ENCODE results near the gene SCGB1A1.

SCGB1A1 gene

GRCh38 chr11:62390722-62391121 is 28.1 kb upstream of the SCGB1A1 start:
- Histone ChIP-seq H3K36me3 (replicated peaks) (peaks cover 4% of the 10 kb centered on the region), H3K9me3 (no peaks in the 10 kb centered on the region), H3K27me3 (ENCODE audit: low read depth) (no peaks in the 10 kb centered on the region), H3K4me1 (no peaks in the 10 kb centered on the region), H3K4me3 (no peak overlapping the region)
- in situ Hi-C loops (cut with MboI; ENCODE audit: low sequenced_read_pairs) = loop anchor here (10.0 kb wide), 1 partner anchor 304 kb away; no protein-coding TSS in a partner anchor
- DNase-seq (ENCODE audit: low spot score in 2 of 2) = no peak

- Histone ChIP-seq H3K4me3 (no peak overlapping the region), H3K9me3 (no peaks in the 10 kb centered on the region), H3K4me1 (no peaks in the 10 kb centered on the region), H3K36me3 (replicated peaks) (peaks cover 4% of the 10 kb centered on the region), H3K27me3 (ENCODE audit: low read depth) (no peaks in the 10 kb centered on the region)
- no peak for DNase-seq (ENCODE audit: low spot score in 2 of 2)
- in situ Hi-C loops (cut with MboI; ENCODE audit: low sequenced_read_pairs) = loop anchor here (10.0 kb wide), 1 partner anchor 303 kb away; no protein-coding TSS in a partner anchor
Observed at GRCh38 chr11:62391642-62392425, 27.0 kb upstream of the SCGB1A1 start.

GRCh38 chr11:62392506-62392905 is 26.3 kb upstream of the SCGB1A1 start:
- H3K27me3 ChIP-seq (ENCODE audit: low read depth) = no peaks in the 10 kb centered on the region
- DNase-seq (ENCODE audit: low spot score in 2 of 2) = no peak
- peaks cover 4% of the 10 kb centered on the region for H3K36me3 ChIP-seq (replicated peaks)
- H3K9me3 ChIP-seq = no peaks in the 10 kb centered on the region
- in situ Hi-C loops (cut with MboI; ENCODE audit: low sequenced_read_pairs) = loop anchor here (10.0 kb wide), 1 partner anchor 302 kb away; no protein-coding TSS in a partner anchor
- H3K4me3 ChIP-seq = no peak overlapping the region
- H3K4me1 ChIP-seq = no peaks in the 10 kb centered on the region

GRCh38 chr11:62393061-62393611 is 25.7 kb upstream of the SCGB1A1 start:
- in situ Hi-C loops (cut with MboI; ENCODE audit: low sequenced_read_pairs) = loop anchor here (10.0 kb wide), 1 partner anchor 302 kb away; no protein-coding TSS in a partner anchor
- Histone ChIP-seq H3K36me3 (replicated peaks) (peaks cover 4% of the 10 kb centered on the region), H3K27me3 (ENCODE audit: low read depth) (no peaks in the 10 kb centered on the region), H3K4me3 (no peak overlapping the region), H3K9me3 (no peaks in the 10 kb centered on the region), H3K4me1 (no peaks in the 10 kb centered on the region)
- no peak for DNase-seq (ENCODE audit: low spot score in 2 of 2)

- Histone ChIP-seq H3K4me3 (no peak overlapping the region), H3K36me3 (replicated peaks) (peaks cover 4% of the 10 kb centered on the region), H3K4me1 (no peaks in the 10 kb centered on the region), H3K27me3 (ENCODE audit: low read depth) (no peaks in the 10 kb centered on the region), H3K9me3 (no peaks in the 10 kb centered on the region)
- in situ Hi-C loops (cut with MboI; ENCODE audit: low sequenced_read_pairs) = loop anchor here (10.0 kb wide), 1 partner anchor 301 kb away; no protein-coding TSS in a partner anchor
- no peak for DNase-seq (ENCODE audit: low spot score in 2 of 2)
Observed at GRCh38 chr11:62393735-62394134, 25.1 kb upstream of the SCGB1A1 start.

- in situ Hi-C loops (cut with MboI; ENCODE audit: low sequenced_read_pairs) = loop anchor here (10.0 kb wide), 1 partner anchor 300 kb away; no protein-coding TSS in a partner anchor
- no peaks in the 10 kb centered on the region for H3K4me1 ChIP-seq
- H3K27me3 ChIP-seq (ENCODE audit: low read depth) = no peaks in the 10 kb centered on the region
- H3K9me3 ChIP-seq = no peaks in the 10 kb centered on the region
- H3K4me3 ChIP-seq = no peak overlapping the region
- H3K36me3 ChIP-seq (replicated peaks) = peaks cover 4% of the 10 kb centered on the region
- DNase-seq (ENCODE audit: low spot score in 2 of 2) = peak; percentile 63 to 70
Observed at GRCh38 chr11:62394825-62395538, 23.9 kb upstream of the SCGB1A1 start.

GRCh38 chr11:62395885-62396551 is 22.8 kb upstream of the SCGB1A1 start:
- Histone ChIP-seq H3K36me3 (replicated peaks) (peaks cover 4% of the 10 kb centered on the region), H3K4me3 (no peak overlapping the region), H3K9me3 (no peaks in the 10 kb centered on the region), H3K4me1 (no peaks in the 10 kb centered on the region), H3K27me3 (ENCODE audit: low read depth) (no peaks in the 10 kb centered on the region)
- in situ Hi-C loops (cut with MboI; ENCODE audit: low sequenced_read_pairs) = loop anchor here (10.0 kb wide), 1 partner anchor 299 kb away; no protein-coding TSS in a partner anchor
- DNase-seq (ENCODE audit: low spot score in 2 of 2) = no peak

- H3K9me3 ChIP-seq = no peaks in the 10 kb centered on the region
- no peaks in the 10 kb centered on the region for H3K27me3 ChIP-seq (ENCODE audit: low read depth)
- H3K36me3 ChIP-seq (replicated peaks) = no peaks in the 10 kb centered on the region
- DNase-seq (ENCODE audit: low spot score in 2 of 2) = no peak
- no peaks in the 10 kb centered on the region for H3K4me1 ChIP-seq
- no peak overlapping the region for H3K4me3 ChIP-seq
- in situ Hi-C loops (cut with MboI; ENCODE audit: low sequenced_read_pairs) = loop anchor here (10.0 kb wide), 1 partner anchor 296 kb away; no protein-coding TSS in a partner anchor
Observed at GRCh38 chr11:62398011-62398994, 20.5 kb upstream of the SCGB1A1 start.

- no peak for DNase-seq (ENCODE audit: low spot score in 2 of 2)
- Histone ChIP-seq H3K4me1 (no peaks in the 10 kb centered on the region), H3K9me3 (no peaks in the 10 kb centered on the region), H3K4me3 (no peak overlapping the region), H3K27me3 (ENCODE audit: low read depth) (no peaks in the 10 kb centered on the region), H3K36me3 (replicated peaks) (no peaks in the 10 kb centered on the region)
- in situ Hi-C loops (cut with MboI; ENCODE audit: low sequenced_read_pairs) = loop anchor here (10.0 kb wide), 1 partner anchor 295 kb away; no protein-coding TSS in a partner anchor
Observed at GRCh38 chr11:62399172-62399877, 19.5 kb upstream of the SCGB1A1 start.

- in situ Hi-C loops (cut with MboI; ENCODE audit: low sequenced_read_pairs) = loop anchor here (10.0 kb wide), 1 partner anchor 295 kb away; no protein-coding TSS in a partner anchor
- no peaks in the 10 kb centered on the region for H3K36me3 ChIP-seq (replicated peaks)
- DNase-seq (ENCODE audit: low spot score in 2 of 2) = no peak
- no peaks in the 10 kb centered on the region for H3K9me3 ChIP-seq
- H3K27me3 ChIP-seq (ENCODE audit: low read depth) = no peaks in the 10 kb centered on the region
- H3K4me1 ChIP-seq = no peaks in the 10 kb centered on the region
- no peak overlapping the region for H3K4me3 ChIP-seq
Observed at GRCh38 chr11:62399878-62400266, 19.0 kb upstream of the SCGB1A1 start.

- DNase-seq (ENCODE audit: low spot score in 2 of 2) = no peak
- Histone ChIP-seq H3K4me1 (no peaks in the 10 kb centered on the region), H3K27me3 (ENCODE audit: low read depth) (no peaks in the 10 kb centered on the region), H3K4me3 (no peak overlapping the region), H3K36me3 (replicated peaks) (no peaks in the 10 kb centered on the region), H3K9me3 (no peaks in the 10 kb centered on the region)
- in situ Hi-C loops (cut with MboI; ENCODE audit: low sequenced_read_pairs) = no loop called here
Observed at GRCh38 chr11:62400281-62400680, 18.6 kb upstream of the SCGB1A1 start.

- no peaks in the 10 kb centered on the region for H3K9me3 ChIP-seq
- in situ Hi-C loops (cut with MboI; ENCODE audit: low sequenced_read_pairs) = no loop called here
- no peaks in the 10 kb centered on the region for H3K4me1 ChIP-seq
- no peaks in the 10 kb centered on the region for H3K36me3 ChIP-seq (replicated peaks)
- H3K27me3 ChIP-seq (ENCODE audit: low read depth) = no peaks in the 10 kb centered on the region
- no peak overlapping the region for H3K4me3 ChIP-seq
- no peak for DNase-seq (ENCODE audit: low spot score in 2 of 2)
Observed at GRCh38 chr11:62400760-62401159, 18.1 kb upstream of the SCGB1A1 start.

Data from HAP-1 (cell line).